K562 (cell line): ENCODE measurements around the gene PDRG1. TPM values are rescaled to one million over a fixed set of nuclear protein-coding genes. Genes with fewer than 3 reads are reported as not detected.

ENCODE experiments used
- ATAC-seq: fragments of 200-7000 bp; cut with Tn5 transposase; 3 replicates; pipeline ENCODE4 v1.9.1; 2020; ENCODE audit warnings: moderate library complexity
- Bru-seq: library from RNA; stranded (reverse); fragments of 400-500 nt; gene quantifications from one replicate; lab custom pipeline; 2021; lab: Mats Ljungman, UMichigan
- BruChase-seq, 2 experiments: library from RNA; stranded (reverse); fragments of 400-500 nt; gene quantifications; one replicate each; lab custom pipeline; 2021; lab: Mats Ljungman, UMichigan
- BruUV-seq: library from RNA; stranded (reverse); fragments of 400-500 nt; replicated peaks from 2 replicates; lab custom pipeline; 2021; lab: Mats Ljungman, UMichigan
- CTCF ChIA-PET: fragments of 300-600 bp; formaldehyde crosslinking; extraction: SDS; loops from one replicate; lab custom pipeline; 2021; ENCODE audit warnings: low intra/inter-chr PET ratio; lab: Yijun Ruan, JAX
- POLR2A ChIA-PET: fragments of 300-600, 350-650 bp; sonication (Branson Sonifier 250); formaldehyde crosslinking; extraction: SDS; loops from one replicate; lab custom pipeline; 2021; ENCODE audit warnings: antibody characterized with exemption, inconsistent platforms; lab: Yijun Ruan, JAX
- DNase-seq, 4 experiments: peaks; one replicate each; pipeline versions ENCODE4 v3.0.0 to v3.0.0-alpha.2; 2011 to 2018; ENCODE audit warnings: low spot score in 3 of 4, mixed read lengths in 3 of 4; ENCODE audit errors: extremely low read depth in 1 of 4
- FAIRE-seq: peaks from 2 replicates; lab custom pipeline; 2011; peaks lifted over from hg19 to GRCh38; lab: Jason Lieb, UNC
- H2AFZ ChIP-seq: 2 replicates; pipeline ENCODE4 v1.6.0; 2011; ENCODE audit warnings: low read depth, low read length, control low read depth, inconsistent platforms
- H3K27ac ChIP-seq: fragments of 200-600 bp; 3 replicates; pipeline ENCODE4 v1.8.0; 2011; ENCODE audit warnings: low read depth, mild to moderate bottlenecking, control low read depth, inconsistent platforms, low read length, moderate library complexity, mixed read lengths; ENCODE audit errors: extremely low read depth
- H3K27me3 ChIP-seq, 2 experiments: fragments of 300-600 bp in 1 of 2; 2 replicates in 1 of 2; 3 replicates in 1 of 2; pipeline versions ENCODE4 v1.6.0 to v1.8.0; 2011; ENCODE audit warnings: inconsistent platforms in 2 of 2, low read length in 2 of 2, mild to moderate bottlenecking in 1 of 2, mixed read lengths in 1 of 2, moderate library complexity in 1 of 2; ENCODE audit not compliant: control insufficient read depth in 2 of 2, insufficient read depth in 2 of 2
- H3K36me3 ChIP-seq: fragments of 300-600 bp; 3 replicates; pipeline ENCODE4 v1.8.0; 2011; ENCODE audit warnings: mild to moderate bottlenecking, low read length, inconsistent platforms; ENCODE audit not compliant: control insufficient read depth, insufficient read depth
- H3K4me1 ChIP-seq, 2 experiments: fragments of 200-600 bp in 1 of 2; replicated peaks in 1 of 2; 2 replicates in 1 of 2; 3 replicates in 1 of 2; pipeline versions ENCODE4 v1.5.1 to v1.8.0; 2011; ENCODE audit warnings: inconsistent platforms in 2 of 2, low read length in 2 of 2, mild to moderate bottlenecking in 1 of 2, mixed read lengths in 1 of 2, moderate library complexity in 1 of 2; ENCODE audit not compliant: control insufficient read depth in 2 of 2, insufficient read depth in 2 of 2
- H3K4me2 ChIP-seq: 2 replicates; pipeline ENCODE4 v1.6.1; 2011; ENCODE audit warnings: low read length, control low read depth, inconsistent platforms, mixed read lengths; ENCODE audit not compliant: insufficient read depth
- H3K4me3 ChIP-seq: fragments of 200-600 bp; sonication (generic), shearing (Covaris generic); 2 replicates; pipeline ENCODE4 v1.5.1; 2016; ENCODE audit warnings: control low read depth, inconsistent platforms
- H3K79me2 ChIP-seq: fragments of 200-600 bp; 3 replicates; pipeline ENCODE4 v1.8.0; 2011; ENCODE audit warnings: low read length, inconsistent platforms; ENCODE audit not compliant: control insufficient read depth, insufficient read depth
- H3K9ac ChIP-seq, 2 experiments: 2 replicates each; pipeline versions ENCODE4 v1.6.0 to v1.6.1; 2011; ENCODE audit warnings: low read depth in 2 of 2, low read length in 2 of 2, control low read depth in 1 of 2, inconsistent platforms in 1 of 2, mild to moderate bottlenecking in 1 of 2, mixed read lengths in 1 of 2; ENCODE audit not compliant: insufficient read depth in 1 of 2
- H3K9me1 ChIP-seq: one replicate; pipeline ENCODE4 v1.6.0; 2011; ENCODE audit warnings: inconsistent platforms, mild to moderate bottlenecking, low read length, moderate library complexity; ENCODE audit not compliant: control insufficient read depth, insufficient read depth
- H3K9me3 ChIP-seq: replicated peaks from 2 replicates; pipeline ENCODE4 v1.5.1; 2011; ENCODE audit warnings: low read depth, low read length, inconsistent platforms; ENCODE audit not compliant: control insufficient read depth, insufficient read depth
- H4K20me1 ChIP-seq: replicated peaks from 2 replicates; pipeline ENCODE4 v1.6.1; 2011; ENCODE audit warnings: low read length, inconsistent platforms, mixed read lengths; ENCODE audit not compliant: control insufficient read depth, insufficient read depth
- GTF2A2 ChIP-seq: IDR thresholded peaks from 2 replicates; pipeline ENCODE4 v1.6.1; 2016; ENCODE audit warnings: mild to moderate bottlenecking, missing genetic modification characterization, missing compliant biosample characterization
- KLF13 ChIP-seq: fragments of 450-650 bp; IDR thresholded peaks from 2 replicates; pipeline ENCODE4 v1.6.1; 2016; ENCODE audit warnings: missing genetic modification characterization, low read depth, mild to moderate bottlenecking, missing compliant biosample characterization, moderate library complexity, borderline replicate concordance
- MCM7 ChIP-seq, 2 experiments: fragments of 450-650 bp; IDR thresholded peaks; 2 replicates each; pipeline ENCODE4 v1.6.1; 2016 to 2018
- PHF21A ChIP-seq: fragments of 450-650 bp; IDR thresholded peaks from 2 replicates; pipeline ENCODE4 v1.6.1; 2017; ENCODE audit warnings: low read depth, borderline replicate concordance
- POLR2AphosphoS2 ChIP-seq: IDR thresholded peaks from 2 replicates; pipeline ENCODE4 v1.6.1; 2012; ENCODE audit warnings: low read length, improper control_type of control experiment
- RBBP5 ChIP-seq: fragments of 200-600 bp; sonication (generic); IDR thresholded peaks from 2 replicates; pipeline ENCODE4 v1.6.1; 2012; ENCODE audit warnings: borderline replicate concordance, mild to moderate bottlenecking, low read length, control low read depth, inconsistent platforms; ENCODE audit not compliant: insufficient read depth, poor library complexity, severe bottlenecking
- RBFOX2 ChIP-seq: fragments of 200-400 bp; formaldehyde crosslinking; IDR thresholded peaks from 2 replicates; pipeline ENCODE4 v1.6.1; 2017; ENCODE audit warnings: low read depth, mild to moderate bottlenecking, low read length, moderate library complexity
- RFX7 ChIP-seq: fragments of 250-450 bp; sonication (Bioruptor Pico); IDR thresholded peaks from 2 replicates; pipeline ENCODE4 v1.5.1; 2021; ENCODE audit warnings: mild to moderate bottlenecking
- SIN3A ChIP-seq, 2 experiments: fragments of 150-350 bp in 1 of 2; IDR thresholded peaks; 2 replicates each; pipeline ENCODE4 v1.6.1; 2011 to 2016; ENCODE audit warnings: borderline replicate concordance in 2 of 2, low read depth in 2 of 2, low read length in 2 of 2, mild to moderate bottlenecking in 2 of 2, moderate library complexity in 2 of 2; ENCODE audit not compliant: control insufficient read depth in 1 of 2
- SPI1 ChIP-seq: IDR thresholded peaks from 2 replicates; pipeline ENCODE4 v1.6.1; 2011; ENCODE audit warnings: low read depth, low read length, control low read depth, borderline replicate concordance
- TCF7L2 ChIP-seq: fragments of 150-350 bp; IDR thresholded peaks from 2 replicates; pipeline ENCODE4 v1.6.1; 2016; ENCODE audit warnings: low read depth, mild to moderate bottlenecking, low read length, moderate library complexity
- ZBTB1 ChIP-seq: sonication (generic); formaldehyde crosslinking; IDR thresholded peaks from 2 replicates; pipeline ENCODE4 v1.8.1; 2023; ENCODE audit warnings: missing genetic modification reagents, low read depth, mild to moderate bottlenecking, borderline replicate concordance
- ZNF3 ChIP-seq: fragments of 250-450 bp; sonication (Bioruptor Pico); IDR thresholded peaks from 2 replicates; pipeline ENCODE4 v1.5.0; 2021; ENCODE audit warnings: mild to moderate bottlenecking, moderate library complexity
- ZNF696 ChIP-seq: fragments of 250-450 bp; sonication (Bioruptor Pico); conservative IDR thresholded peaks from 2 replicates; pipeline ENCODE4 v1.4.0; 2020; ENCODE audit warnings: mild to moderate bottlenecking, moderate library complexity
- ZNF707 ChIP-seq: fragments of 250-450 bp; sonication (Bioruptor Pico); conservative IDR thresholded peaks from 2 replicates; pipeline ENCODE4 v1.8.0; 2022; ENCODE audit warnings: inconsistent platforms, mild to moderate bottlenecking, moderate library complexity
- ZNF79 ChIP-seq: fragments of 250-450 bp; sonication (Bioruptor Pico); IDR thresholded peaks from 2 replicates; pipeline ENCODE4 v1.4.0; 2020; ENCODE audit warnings: low read depth, mild to moderate bottlenecking, moderate library complexity
- WGBS: fragments of 100-300 bp; shearing (Covaris generic); methylation state at CpG from one replicate; pipeline ENCODE4 v1.1.6; 2016; ENCODE audit warnings: low coverage, mixed read lengths; ENCODE audit not compliant: insufficient coverage; ENCODE audit errors: missing lambda C conversion rate; 5-methylcytosine and 5-hydroxymethylcytosine counted together
- in situ Hi-C: fragments of 300-500 bp; cut with MboI; formaldehyde crosslinking; loops from 4 replicates; pipeline ENCODE4 v1.15.0; 2018; ENCODE audit warnings: inconsistent platforms, mixed read lengths
- intact Hi-C: fragments of 100-400 bp; cut with micrococcal nuclease; formaldehyde crosslinking; loops from 2 replicates; pipeline ENCODE4 v1.14.2; 2022
- long read RNA-seq, 3 experiments: library from polyadenylated mRNA in 2 of 3; library from RNA in 1 of 3; unstranded in 2 of 3; stranded (forward) in 1 of 3; transcript quantifications; one replicate each; pipeline ENCODE4 v2.0.0, GENCODE V29; 2019 to 2022
- polyA minus RNA-seq, 3 experiments: library from RNA; depleted of rRNA, polyadenylated mRNA; stranded (reverse); fragments of >200 nt; gene quantifications; 2 replicates each; pipeline ENCODE4 v1.2.3, GENCODE V29; 2011
- polyA plus RNA-seq, 8 experiments: library from polyadenylated mRNA; depleted of rRNA in 4 of 8; stranded (reverse) in 5 of 8; unstranded in 3 of 8; fragments of >200 nt; fragmentation: Nextera tagmentation in 2 of 8; fragmentation: Illumina TruSeq in 1 of 8; extraction: Ambion mirVana in 2 of 8; extraction: Trizol in 1 of 8; gene quantifications; 2 replicates each; pipeline versions ENCODE4 v1.2.1 to v1.2.3, GENCODE V29; 2011 to 2014; ENCODE audit warnings: inconsistent platforms in 1 of 8, missing spikeins in 1 of 8
- total RNA-seq, 7 experiments: library from RNA; depleted of rRNA in 6 of 7; stranded (reverse); fragments of >200 nt in 6 of 7; fragmentation: Illumina TruSeq in 2 of 7; extraction: Trizol in 2 of 7; gene quantifications; 2 replicates each; pipeline versions ENCODE4 v1.2.1 to v1.2.3, GENCODE V29; 2011 to 2021; ENCODE audit warnings: low replicate concordance in 1 of 7

The PDRG1 gene
- 7.2 and 10.9 TPM in 2 replicates for total RNA-seq (2011; cell fraction: chromatin; rRNA removed; ENCODE audit: low replicate concordance)
- 8.9 and 9.8 TPM in 2 replicates for total RNA-seq (2011; cell fraction: nucleolus; rRNA removed)
- 10.8 and 12.4 TPM in 2 replicates for total RNA-seq (2011; cell fraction: nucleoplasm; rRNA removed)
- total RNA-seq (2014; rRNA removed) (19.9 and 22.2 TPM in 2 replicates), total RNA-seq (2014; rRNA removed; fragmentation: Illumina TruSeq; extraction: Trizol) (11.6 and 12.6 TPM in 2 replicates), total RNA-seq (2015; rRNA removed; fragmentation: Illumina TruSeq; extraction: Trizol) (13.4 and 14.1 TPM in 2 replicates), total RNA-seq (2021) (25.2 and 26.1 TPM in 2 replicates), polyA plus RNA-seq (2011; rRNA removed) (24.8 and 27.8 TPM in 2 replicates), polyA plus RNA-seq (2014; fragmentation: Illumina TruSeq; extraction: Trizol) (23.4 and 24.6 TPM in 2 replicates), polyA plus RNA-seq (2014; fragmentation: Nextera tagmentation; extraction: Ambion mirVana) (10 to 100 TPM; 38.5 to 58.6 TPM), polyA plus RNA-seq (2014; rRNA removed) (31.6 and 32.2 TPM in 2 replicates), polyA minus RNA-seq (2011; rRNA and poly(A)+ RNA removed) (6.9 and 8.1 TPM in 2 replicates), Bru-seq, nascent RNA (percentile 90 among the genes with signal in this experiment), BruChase-seq, experiment 1, labeled RNA remaining after a 2-hour chase (percentile 89 among the genes with signal in this experiment), BruChase-seq, experiment 2, labeled RNA remaining after a 6-hour chase (percentile 94 among the genes with signal in this experiment)
- 23.2 and 23.9 TPM in 2 replicates for polyA plus RNA-seq (2011; cell fraction: cytosol; rRNA removed)
- 13.6 and 15.4 TPM in 2 replicates for polyA plus RNA-seq (2011; cell fraction: nucleus; rRNA removed)
- 20.8 and 24.1 TPM in 2 replicates for polyA plus RNA-seq (2012)
- polyA minus RNA-seq (2011; cell fraction: cytosol; rRNA and poly(A)+ RNA removed): 6.5 TPM in 2 replicates
- polyA minus RNA-seq (2011; cell fraction: nucleus; rRNA and poly(A)+ RNA removed): 4.8 and 5.6 TPM in 2 replicates
- long read RNA-seq, experiment 1, transcript PDRG1-201 (5 exons, 1,998 nt): major isoform, 79 of 109 reads
- long read RNA-seq, experiment 1, partial matches to known transcripts: 4 of 109 reads
- long read RNA-seq, experiment 1, other reads (novel, unspliced or antisense): 26 of 109 reads
- long read RNA-seq, experiment 2, transcript PDRG1-201 (5 exons, 1,998 nt): major isoform, 57 of 70 reads
- long read RNA-seq, experiment 2, partial matches to known transcripts: 3 of 70 reads
- long read RNA-seq, experiment 2, other reads (novel, unspliced or antisense): 10 of 70 reads
- long read RNA-seq, experiment 3, transcript PDRG1-201 (5 exons, 1,998 nt): major isoform, 71 of 74 reads
- long read RNA-seq, experiment 3, partial matches to known transcripts: 0 of 74 reads
- long read RNA-seq, experiment 3, other reads (novel, unspliced or antisense): 3 of 74 reads

DNA sequence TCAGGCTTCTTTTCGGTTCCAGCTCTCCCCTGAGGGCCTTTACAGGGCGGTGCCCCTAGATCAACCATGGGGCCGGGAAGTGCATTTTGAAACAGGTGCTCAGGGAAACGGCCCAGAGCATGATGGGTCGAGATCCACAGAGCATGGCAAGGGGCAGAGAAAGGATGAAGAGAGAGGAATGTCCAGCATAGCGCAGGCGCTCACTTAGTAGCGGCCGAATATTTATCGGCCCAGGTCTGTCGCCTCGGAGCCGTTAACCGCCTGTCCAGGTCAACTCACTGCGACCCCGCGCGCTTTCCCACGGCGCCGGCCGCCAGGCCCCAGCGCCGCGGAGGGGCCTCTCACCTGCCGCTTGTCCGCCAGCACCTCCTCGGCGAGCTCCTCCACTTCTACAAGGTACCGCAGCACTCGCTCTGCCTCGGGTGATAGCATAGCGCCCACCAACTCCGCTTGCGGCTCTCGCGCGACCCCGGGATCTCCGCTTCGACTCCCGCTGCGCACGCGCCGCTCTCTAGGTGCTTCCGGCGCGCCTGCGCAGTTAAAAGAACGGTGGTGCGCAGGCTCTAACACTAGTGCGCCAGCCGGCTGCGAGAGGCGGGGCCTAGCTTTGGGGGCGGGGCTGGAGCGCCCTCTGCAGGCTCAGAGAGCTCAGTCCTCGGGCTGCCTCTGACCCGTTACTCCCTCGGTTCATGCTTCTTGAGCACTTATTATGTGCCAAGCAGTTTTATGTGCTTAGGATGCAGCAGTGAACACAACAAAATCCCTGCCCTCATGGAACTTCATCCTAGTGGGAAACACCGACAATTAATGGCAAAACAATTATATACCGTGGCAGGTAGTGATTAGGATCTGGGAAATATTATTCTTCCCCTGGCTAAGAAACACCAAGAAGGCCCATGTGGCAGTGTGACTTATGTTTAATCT, at the start of gene PDRG1:
Gene PDRG1 (minus strand): TSS at position 517 of the 924 bp plus-strand sequence. CDS start 85 bp downstream, at position 432.
- ChIA-PET POLR2A (interaction anchor here (0.6 to 2.4 kb wide), 6 partner anchors 9 to 113 kb away, joined by 3 to 11 read pairs (median 4); no protein-coding TSS in a partner anchor), CTCF (interaction anchor here (1.6 to 3.5 kb wide), 2 partner anchors 98 to 129 kb away, joined by 5 to 49 read pairs; no protein-coding TSS in a partner anchor)
- Histone ChIP-seq H2AFZ (peak within 1 kb of the TSS; percentile 74), H3K4me2 (peak within 1 kb of the TSS; percentile 86), H4K20me1 (peaks cover 15% of the 10 kb centered on the region), H3K79me2 (peaks cover 35% of the 10 kb centered on the region), H3K27ac (peak within 1 kb of the TSS; percentile 68), H3K9me1 (peaks cover 4% of the 10 kb centered on the region), H3K9me3 (peaks cover 10% of the 10 kb centered on the region), H3K27me3 (no peaks in the 10 kb centered on the region; a peak in 1 of 5 replicates), H3K36me3 (peaks cover 34% of the 10 kb centered on the region), H3K9ac (peak within 1 kb of the TSS; percentile 77 to 93), H3K4me3 (peak within 1 kb of the TSS; percentile 63), H3K4me1 (peaks cover 16 to 17% of the 10 kb centered on the region in 2 experiments)
- DNase-seq (peak; percentile 94 to 98 (median 97)), FAIRE-seq (peak; percentile 93), ATAC-seq (peak; percentile 92)
- intact Hi-C loops: loop anchor here (1.0 to 5.0 kb wide), 6 partner anchors 23 to 141 kb away; no protein-coding TSS in a partner anchor
- in situ Hi-C loops: loop anchor here (5.0 kb wide), 1 partner anchor 89 kb away; no protein-coding TSS in a partner anchor
- TSS peak; percentile 55 for BruUV-seq
- under 1% methylated on average over 63 of the region's 63 CpGs for WGBS
- TF ChIP-seq SPI1 (no peak), TCF7L2 (no peak), ZNF707 (CRISPR knock-in tag) (no peak), SIN3A (IDR thresholded peaks at IDR 0.05; ENCODE audit: borderline replicate concordance in 2 of 2, control insufficient read depth in 1 of 2, low read depth in 2 of 2, low read length in 2 of 2) (peak in 1 of 2 experiments; percentile 20; a peak in 2 of 4 replicates), ZNF79 (CRISPR knock-in tag) (no peak), GTF2A2 (tag) (no peak), POLR2AphosphoS2 (no peak), PHF21A (no peak), ZNF696 (CRISPR knock-in tag) (no peak), RBFOX2 (peak; percentile 94), ZBTB1 (no peak; the same call in 1 of the 2 replicates), KLF13 (tag) (no peak), RBBP5 (peak; percentile 89), MCM7 (IDR thresholded peaks at IDR 0.05) (no peak), RFX7 (no peak), ZNF3 (CRISPR knock-in tag) (no peak)
